Liver (tissue), 9 donors: Measurements from ENCODE around the gene PRKN. TPM values are rescaled to one million over a fixed set of nuclear protein-coding genes. Genes with fewer than 3 reads are reported as not detected.

Source experiments
- DNase-seq: peaks from one replicate; pipeline ENCODE4 v3.0.0-alpha.2; 2017; ENCODE audit warnings: low spot score
- H3K27ac ChIP-seq, 2 donors: one replicate each; pipeline ENCODE4 v1.7.0; 2013; ENCODE audit warnings: inconsistent platforms in 2 of 2, low read length in 2 of 2, control low read depth in 1 of 2, low read depth in 1 of 2, mild to moderate bottlenecking in 1 of 2
- H3K27me3 ChIP-seq, 4 donors: one replicate each; pipeline versions ENCODE4 v1.6.1 to v1.7.0; 2013; ENCODE audit warnings: low read length in 3 of 4, inconsistent platforms in 1 of 4, mild to moderate bottlenecking in 1 of 4, moderate library complexity in 1 of 4; ENCODE audit not compliant: control insufficient read depth in 4 of 4, insufficient read depth in 4 of 4
- H3K36me3 ChIP-seq, 4 donors: one replicate each; pipeline versions ENCODE4 v1.6.1 to v1.7.0; 2013; ENCODE audit warnings: low read length in 3 of 4, mild to moderate bottlenecking in 3 of 4, low read depth in 1 of 4, moderate library complexity in 1 of 4; ENCODE audit not compliant: control insufficient read depth in 4 of 4, insufficient read depth in 3 of 4
- H3K4me1 ChIP-seq, 4 donors: one replicate each; pipeline versions ENCODE4 v1.6.1 to v1.7.0; 2013; ENCODE audit warnings: low read length in 3 of 4, mild to moderate bottlenecking in 3 of 4, moderate library complexity in 1 of 4; ENCODE audit not compliant: control insufficient read depth in 4 of 4, insufficient read depth in 4 of 4
- H3K4me3 ChIP-seq, 3 donors: one replicate each; pipeline versions ENCODE4 v1.6.1 to v1.7.0; 2013; ENCODE audit warnings: low read length in 3 of 3, control low read depth in 1 of 3, low read depth in 1 of 3, mild to moderate bottlenecking in 1 of 3
- H3K9ac ChIP-seq, 2 donors: one replicate each; pipeline ENCODE4 v1.7.0; 2013; ENCODE audit warnings: low read length in 2 of 2, mild to moderate bottlenecking in 2 of 2, moderate library complexity in 2 of 2, control low read depth in 1 of 2, low read depth in 1 of 2
- H3K9me3 ChIP-seq, 4 donors: one replicate each; pipeline versions ENCODE4 v1.6.1 to v1.7.0; 2013; ENCODE audit warnings: low read length in 3 of 4; ENCODE audit not compliant: control insufficient read depth in 4 of 4
- ATF3 ChIP-seq: IDR thresholded peaks from 2 replicates; pipeline ENCODE4 v1.6.1; 2016; ENCODE audit warnings: antibody characterized with exemption
- CTCF ChIP-seq: fragments of 150-350 bp; IDR thresholded peaks from 2 replicates; pipeline ENCODE4 v1.5.1; 2017; ENCODE audit warnings: improper control_type of control experiment, low read depth, low read length; ENCODE audit not compliant: missing input control
- EGR1 ChIP-seq, 2 donors: IDR thresholded peaks; 2 replicates each; pipeline ENCODE4 v1.6.1; 2016 to 2018; ENCODE audit warnings: antibody characterized with exemption in 2 of 2, low read depth in 2 of 2
- FOXA1 ChIP-seq: IDR thresholded peaks from 2 replicates; pipeline ENCODE4 v1.6.1; 2016; ENCODE audit warnings: antibody characterized with exemption
- FOXA2 ChIP-seq: IDR thresholded peaks from 2 replicates; pipeline ENCODE4 v1.6.1; 2016; ENCODE audit warnings: antibody characterized with exemption
- GABPA ChIP-seq, 2 donors: IDR thresholded peaks in 1 of 2; conservative IDR thresholded peaks in 1 of 2; 2 replicates each; pipeline ENCODE4 v1.6.1; 2016; ENCODE audit warnings: antibody characterized with exemption in 2 of 2, mild to moderate bottlenecking in 1 of 2, moderate library complexity in 1 of 2
- HNF4A ChIP-seq, 2 donors: conservative IDR thresholded peaks; 2 replicates each; pipeline ENCODE4 v1.6.1; 2016; ENCODE audit warnings: antibody characterized with exemption in 2 of 2, mild to moderate bottlenecking in 2 of 2
- HNF4G ChIP-seq: IDR thresholded peaks from 2 replicates; pipeline ENCODE4 v1.6.1; 2016; ENCODE audit warnings: antibody characterized with exemption
- JUND ChIP-seq, 2 donors: IDR thresholded peaks; 2 replicates each; pipeline ENCODE4 v1.6.1; 2016; ENCODE audit warnings: antibody characterized with exemption in 2 of 2
- MAX ChIP-seq: IDR thresholded peaks from 2 replicates; pipeline ENCODE4 v1.6.1; 2016; ENCODE audit warnings: antibody characterized with exemption
- NR2F2 ChIP-seq: IDR thresholded peaks from 2 replicates; pipeline ENCODE4 v1.6.1; 2016; ENCODE audit warnings: antibody characterized with exemption
- RAD21 ChIP-seq, 2 donors: IDR thresholded peaks; 2 replicates each; pipeline ENCODE4 v1.6.1; 2016; ENCODE audit warnings: antibody characterized with exemption in 2 of 2, mild to moderate bottlenecking in 2 of 2
- REST ChIP-seq: IDR thresholded peaks from 2 replicates; pipeline ENCODE4 v1.6.1; 2016; ENCODE audit warnings: antibody characterized with exemption, mild to moderate bottlenecking
- RXRA ChIP-seq, 2 donors: IDR thresholded peaks; 2 replicates each; pipeline ENCODE4 v1.6.1; 2017 to 2018; ENCODE audit warnings: antibody characterized with exemption in 2 of 2, mild to moderate bottlenecking in 1 of 2
- SP1 ChIP-seq: IDR thresholded peaks from 2 replicates; pipeline ENCODE4 v1.6.1; 2018; ENCODE audit warnings: antibody characterized with exemption, mild to moderate bottlenecking
- TAF1 ChIP-seq: conservative IDR thresholded peaks from 2 replicates; pipeline ENCODE4 v1.6.1; 2016; ENCODE audit warnings: antibody characterized with exemption, mild to moderate bottlenecking
- YY1 ChIP-seq: IDR thresholded peaks from 2 replicates; pipeline ENCODE4 v1.6.1; 2016; ENCODE audit warnings: antibody characterized with exemption, mild to moderate bottlenecking
- ZBTB33 ChIP-seq: IDR thresholded peaks from 2 replicates; pipeline ENCODE4 v1.6.1; 2016; ENCODE audit warnings: antibody characterized with exemption
- WGBS: extraction: QIAGEN DNeasy Blood & Tissue Kit; methylation state at CpG from one replicate; pipeline ENCODE4 v1.1.7; 2013; 5-methylcytosine and 5-hydroxymethylcytosine counted together
- polyA plus RNA-seq, 2 donors: library from polyadenylated mRNA; stranded (reverse) in 1 of 2; unstranded in 1 of 2; fragments of 200-250 nt in 1 of 2; fragments of >200 nt in 1 of 2; fragmentation: Nextera tagmentation in 1 of 2; extraction: Ambion mirVana in 1 of 2; gene quantifications; one replicate each; pipeline versions ENCODE4 v1.2.1 to v1.2.3, GENCODE V29; 2013 to 2015
- total RNA-seq, 2 donors: library from RNA; depleted of rRNA; stranded (reverse); fragments of >200 nt; gene quantifications; one replicate each; pipeline ENCODE4 v1.2.3, GENCODE V29; 2014
- donor health status: healthy.
- donor health status: healthy.
- donor health status: healthy.
- donor health status: healthy.
- donor health status: healthy.

Gene PRKN
- total and polyA plus RNA-seq, 4 donors, result 0.47 to 4.1 (median 3.2) TPM

- DNase-seq, result no peak
- WGBS, result 6% methylated on average over 1 of the region's 1 CpG
- TF ChIP-seq JUND (IDR thresholded peaks at IDR 0.05) (peak; percentile 99), GABPA (IDR thresholded peaks at IDR 0.05 in 1 of 2, conservative IDR thresholded peaks at IDR 0.05 in 1 of 2) (no peak), CTCF (peak; percentile 34), ATF3 (peak; percentile 95), RAD21 (IDR thresholded peaks at IDR 0.05) (peak; percentile 69 to 73), TAF1 (no peak), REST (no peak), EGR1 (IDR thresholded peaks at IDR 0.05; ENCODE audit: low read depth in 2 of 2) (no peak), FOXA2 (no peak), MAX (peak; percentile 7), RXRA (IDR thresholded peaks at IDR 0.05) (peak; percentile 59 to 63), HNF4G (no peak), NR2F2 (no peak), ZBTB33 (no peak), SP1 (peak; percentile 25), FOXA1 (no peak), YY1 (peak; percentile 70), HNF4A (conservative IDR thresholded peaks at IDR 0.05) (peak; percentile 63 to 73)
- peaks cover 0 to 4% (median 0%) of the 10 kb centered on the region in 4 donors for H3K4me1 ChIP-seq
- H3K27me3 ChIP-seq, result no peaks in the 10 kb centered on the region
- no peak overlapping the region for H3K9ac ChIP-seq
- H3K27ac ChIP-seq, result peak overlapping the region in 1 of 2 donors; percentile 38
- H3K4me3 ChIP-seq, result no peak overlapping the region
- no peaks in the 10 kb centered on the region for H3K9me3 ChIP-seq
- H3K36me3 ChIP-seq, result peaks cover 0 to 2% (median 0%) of the 10 kb centered on the region in 4 donors
Observed at GRCh38 chr6:161922631-161923119, 804.9 kb downstream of the PRKN start.
